H9 (cell line): ENCODE measurements around the gene SUGP1. TPM values are rescaled to one million over a fixed set of nuclear protein-coding genes. Genes with fewer than 3 reads are reported as not detected.

ENCODE experiments used
- DNase-seq: peaks from one replicate; pipeline ENCODE4 v3.0.0-alpha.2; 2017
- H2AFZ ChIP-seq: one replicate; pipeline ENCODE4 v1.6.1; 2013; ENCODE audit warnings: mild to moderate bottlenecking, low read length, control low read depth, moderate library complexity
- H2AK5ac ChIP-seq: 2 replicates; pipeline ENCODE4 v1.6.1; 2013; ENCODE audit warnings: low read length, control low read depth, mixed read lengths; ENCODE audit not compliant: insufficient read length
- H2BK120ac ChIP-seq: one replicate; pipeline ENCODE4 v1.6.1; 2013; ENCODE audit warnings: low read depth, mild to moderate bottlenecking, low read length, control low read depth, inconsistent platforms; ENCODE audit not compliant: poor library complexity, severe bottlenecking
- H2BK12ac ChIP-seq: 2 replicates; pipeline ENCODE4 v1.6.1; 2013; ENCODE audit warnings: low read length, control low read depth, mixed read lengths, low read depth; ENCODE audit not compliant: insufficient read length
- H2BK15ac ChIP-seq: 2 replicates; pipeline ENCODE4 v1.6.1; 2013; ENCODE audit warnings: low read depth, low read length, control low read depth
- H2BK20ac ChIP-seq: one replicate; pipeline ENCODE4 v1.6.1; 2013; ENCODE audit warnings: low read depth, mild to moderate bottlenecking, low read length, control low read depth, inconsistent platforms; ENCODE audit not compliant: poor library complexity, severe bottlenecking
- H2BK5ac ChIP-seq: 2 replicates; pipeline ENCODE4 v1.6.1; 2013; ENCODE audit warnings: low read length, control low read depth, mixed read lengths; ENCODE audit not compliant: insufficient read length
- H3K14ac ChIP-seq: 2 replicates; pipeline ENCODE4 v1.6.1; 2013; ENCODE audit warnings: low read length, control low read depth; ENCODE audit not compliant: insufficient read depth
- H3K18ac ChIP-seq: 2 replicates; pipeline ENCODE4 v1.6.1; 2013; ENCODE audit warnings: low read depth, mild to moderate bottlenecking, mixed read lengths, low read length, control low read depth; ENCODE audit not compliant: insufficient read length
- H3K23ac ChIP-seq: 2 replicates; pipeline ENCODE4 v1.6.1; 2013; ENCODE audit warnings: low read length, control low read depth, mixed read lengths, low read depth; ENCODE audit not compliant: insufficient read length
- H3K23me2 ChIP-seq: 2 replicates; pipeline ENCODE4 v1.6.1; 2013; ENCODE audit warnings: low read depth, mild to moderate bottlenecking, mixed read lengths, low read length, control low read depth; ENCODE audit not compliant: insufficient read length, poor library complexity, severe bottlenecking
- H3K27ac ChIP-seq: 2 replicates; pipeline ENCODE4 v1.5.1; 2013; ENCODE audit warnings: low read length, control low read depth, mixed read lengths, low read depth; ENCODE audit not compliant: insufficient read length
- H3K27me3 ChIP-seq: 2 replicates; pipeline ENCODE4 v1.6.1; 2013; ENCODE audit warnings: low read length, control low read depth, inconsistent platforms; ENCODE audit not compliant: insufficient read depth
- H3K4ac ChIP-seq: 2 replicates; pipeline ENCODE4 v1.6.1; 2013; ENCODE audit warnings: low read depth, mild to moderate bottlenecking, control low read depth, inconsistent platforms, low read length, moderate library complexity
- H3K4me1 ChIP-seq: 2 replicates; pipeline ENCODE4 v1.6.1; 2013; ENCODE audit warnings: low read length, control low read depth, inconsistent platforms; ENCODE audit not compliant: insufficient read depth
- H3K4me2 ChIP-seq: 2 replicates; pipeline ENCODE4 v1.6.1; 2013; ENCODE audit warnings: low read length, control low read depth, mixed read lengths; ENCODE audit not compliant: insufficient read length, insufficient read depth
- H3K56ac ChIP-seq: 2 replicates; pipeline ENCODE4 v1.6.1; 2013; ENCODE audit warnings: low read depth, mild to moderate bottlenecking, mixed read lengths, low read length, control low read depth; ENCODE audit not compliant: insufficient read length
- H3K79me1 ChIP-seq: 2 replicates; pipeline ENCODE4 v1.6.1; 2013; ENCODE audit warnings: low read depth, mild to moderate bottlenecking, moderate library complexity, low read length, control low read depth, inconsistent platforms; ENCODE audit not compliant: insufficient read depth, poor library complexity, severe bottlenecking
- H3K79me2 ChIP-seq: 2 replicates; pipeline ENCODE4 v1.6.1; 2013; ENCODE audit warnings: low read length, control low read depth, inconsistent platforms; ENCODE audit not compliant: insufficient read depth
- H3K9ac ChIP-seq: 2 replicates; pipeline ENCODE4 v1.6.1; 2013; ENCODE audit warnings: low read length, control low read depth, mixed read lengths; ENCODE audit not compliant: insufficient read length; ENCODE audit errors: extremely low read depth
- H3K9me3 ChIP-seq: one replicate; pipeline ENCODE4 v1.6.1; 2013; ENCODE audit warnings: low read depth, low read length, inconsistent platforms; ENCODE audit not compliant: control insufficient read depth
- H3T11ph ChIP-seq: one replicate; pipeline ENCODE4 v1.6.1; 2013; ENCODE audit warnings: mild to moderate bottlenecking, low read length, control low read depth, inconsistent platforms
- H4K20me1 ChIP-seq: one replicate; pipeline ENCODE4 v1.6.1; 2013; ENCODE audit not compliant: control insufficient read depth, insufficient read length, insufficient read depth
- H4K5ac ChIP-seq: 2 replicates; pipeline ENCODE4 v1.6.1; 2013; ENCODE audit warnings: low read depth, mild to moderate bottlenecking, mixed read lengths, low read length, control low read depth; ENCODE audit not compliant: insufficient read length
- H4K8ac ChIP-seq: replicated peaks from 2 replicates; pipeline ENCODE4 v1.6.1; 2013; ENCODE audit warnings: low read length, control low read depth, mixed read lengths, low read depth; ENCODE audit not compliant: insufficient read length
- H4K91ac ChIP-seq: 2 replicates; pipeline ENCODE4 v1.6.1; 2013; ENCODE audit warnings: low read depth, mild to moderate bottlenecking, moderate library complexity, mixed read lengths, low read length, control low read depth; ENCODE audit not compliant: insufficient read length
- H3K27ac Mint-ChIP-seq, 3 experiments: 2 replicates in 2 of 3; 3 replicates in 1 of 3; pipeline ENCODE4 v1.8.0; 2020 to 2021; ENCODE audit warnings: mixed read lengths in 3 of 3, mild to moderate bottlenecking in 1 of 3, moderate library complexity in 1 of 3
- H3K27me3 Mint-ChIP-seq: 2 replicates; pipeline ENCODE4 v1.8.0; 2021; ENCODE audit warnings: low read depth, mild to moderate bottlenecking, moderate library complexity, mixed read lengths
- H3K36me3 Mint-ChIP-seq, 3 experiments: 2 replicates in 2 of 3; 3 replicates in 1 of 3; pipeline ENCODE4 v1.8.0; 2020 to 2021; ENCODE audit warnings: low read depth in 3 of 3, mixed read lengths in 3 of 3; ENCODE audit not compliant: insufficient read depth in 1 of 3
- H3K4me1 Mint-ChIP-seq, 2 experiments: 2 replicates each; pipeline ENCODE4 v1.8.0; 2020; ENCODE audit warnings: mixed read lengths in 2 of 2
- H3K4me3 Mint-ChIP-seq, 2 experiments: 2 replicates in 1 of 2; 3 replicates in 1 of 2; pipeline ENCODE4 v1.8.0; 2020 to 2021; ENCODE audit warnings: mild to moderate bottlenecking in 2 of 2, mixed read lengths in 2 of 2, moderate library complexity in 1 of 2
- H3K9me3 Mint-ChIP-seq, 2 experiments: 2 replicates in 1 of 2; 3 replicates in 1 of 2; pipeline ENCODE4 v1.8.0; 2020; ENCODE audit warnings: mild to moderate bottlenecking in 2 of 2, mixed read lengths in 2 of 2, moderate library complexity in 1 of 2
- CTCF ChIP-seq: fragments of 200-600 bp; sonication (generic); conservative IDR thresholded peaks from 3 replicates; pipeline ENCODE4 v1.8.0; 2021; ENCODE audit warnings: antibody characterized with exemption, mild to moderate bottlenecking
- WGBS: extraction: QIAGEN DNeasy Blood & Tissue Kit; methylation state at CpG from one replicate; pipeline ENCODE4 v1.1.7; 2013; ENCODE audit warnings: missing lambda C conversion rate, low lambda C conversion rate, mixed read lengths; ENCODE audit not compliant: insufficient read length; ENCODE audit errors: extremely low coverage; 5-methylcytosine and 5-hydroxymethylcytosine counted together
- total RNA-seq: library from RNA; stranded (reverse); gene quantifications from 2 replicates; pipeline ENCODE4 v1.2.1, GENCODE V29; 2021

SUGP1 gene
- total RNA-seq, 1 experiment from 2014 or later, result 103 TPM

GRCh38 chr19:19304186-19304965 lies 15.9 kb downstream of the SUGP1 start:
- Histone ChIP-seq H3K4me1 (no peaks in the 10 kb centered on the region), H3K79me1 (no peaks in the 10 kb centered on the region), H2BK5ac (no peak overlapping the region), H3K4me2 (no peak overlapping the region), H3K79me2 (no peaks in the 10 kb centered on the region), H2AFZ (no peak overlapping the region), H3T11ph (no peak overlapping the region), H4K8ac (no peak overlapping the region), H2BK20ac (no peak overlapping the region), H4K5ac (no peak overlapping the region), H3K9me3 (no peaks in the 10 kb centered on the region), H4K91ac (no peak overlapping the region), H2AK5ac (no peak overlapping the region), H3K56ac (no peak overlapping the region), H3K14ac (no peak overlapping the region), H2BK12ac (no peak overlapping the region), H3K9ac (no peak overlapping the region), H3K23me2 (no peaks in the 10 kb centered on the region), H3K18ac (no peak overlapping the region), H3K23ac (no peak overlapping the region), H4K20me1 (no peaks in the 10 kb centered on the region), H3K4ac (no peak overlapping the region), H3K27me3 (no peaks in the 10 kb centered on the region), H2BK120ac (no peak overlapping the region), H2BK15ac (no peak overlapping the region), H3K27ac (no peak overlapping the region)
- peaks cover 22 to 67% (median 64%) of the 10 kb centered on the region in 3 experiments for H3K36me3 Mint-ChIP-seq
- H3K27me3 Mint-ChIP-seq, result no peaks in the 10 kb centered on the region
- no CpG with 5 or more reads among the region's 14 CpGs for WGBS
- no peaks in the 10 kb centered on the region for H3K4me1 Mint-ChIP-seq
- no peak for DNase-seq
- H3K4me3 Mint-ChIP-seq, result no peak overlapping the region
- H3K9me3 Mint-ChIP-seq, result no peaks in the 10 kb centered on the region
- no peak for TF ChIP-seq CTCF
- 0 out of 7 replicates have a peak overlapping the region, but pooled peaks of 1 of the 3 experiments have one; percentile 44 for H3K27ac Mint-ChIP-seq
